HepG2 (cell line): ENCODE measurements around the gene ST6GALNAC3. TPM values are rescaled to one million over a fixed set of nuclear protein-coding genes. Genes with fewer than 3 reads are reported as not detected.

Source experiments
- ATAC-seq: fragments of 200-7000 bp; cut with Tn5 transposase; 3 replicates; pipeline ENCODE4 v1.9.1; 2020; ENCODE audit warnings: mild to moderate bottlenecking, moderate library complexity
- BruUV-seq: library from RNA; stranded (reverse); fragments of 400-500 nt; replicated peaks from 2 replicates; lab custom pipeline; 2021; lab: Mats Ljungman, UMichigan
- CTCF ChIA-PET: fragments of 300-600 bp; formaldehyde crosslinking; extraction: SDS; loops from one replicate; lab custom pipeline; 2021; ENCODE audit warnings: low total read pairs, inconsistent platforms, low intra/inter-chr PET ratio; lab: Yijun Ruan, JAX
- POLR2A ChIA-PET: fragments of 350-600 bp; sonication (Branson Sonifier 250); formaldehyde crosslinking; loops from one replicate; lab custom pipeline; 2020; ENCODE audit warnings: antibody characterized with exemption, inconsistent platforms; lab: Yijun Ruan, JAX
- DNase-seq: peaks from one replicate; pipeline ENCODE4 v3.0.0-alpha.2; 2015; ENCODE audit warnings: low spot score
- FAIRE-seq: peaks from 3 replicates; lab custom pipeline; 2011; peaks lifted over from hg19 to GRCh38; lab: Jason Lieb, UNC
- H2AFZ ChIP-seq: one replicate; pipeline ENCODE4 v1.6.1; 2011; ENCODE audit warnings: low read length, inconsistent platforms
- H3K27ac ChIP-seq: fragments of 300-600 bp; 3 replicates; pipeline ENCODE4 v1.8.0; 2011; ENCODE audit warnings: mixed run types, mild to moderate bottlenecking, mixed read lengths, low read length, inconsistent platforms; ENCODE audit not compliant: insufficient read depth; ENCODE audit errors: extremely low read length
- H3K27me3 ChIP-seq, 2 experiments: fragments of 200-600 bp in 1 of 2; 2 replicates in 1 of 2; 3 replicates in 1 of 2; pipeline versions ENCODE4 v1.6.0 to v1.8.0; 2011; ENCODE audit warnings: low read length in 2 of 2, mild to moderate bottlenecking in 2 of 2, moderate library complexity in 2 of 2, inconsistent platforms in 1 of 2; ENCODE audit not compliant: insufficient read depth in 2 of 2, control insufficient read depth in 1 of 2
- H3K36me3 ChIP-seq, 2 experiments: fragments of 200-600 bp in 1 of 2; replicated peaks in 1 of 2; 2 replicates in 1 of 2; 3 replicates in 1 of 2; pipeline versions ENCODE4 v1.5.1 to v1.8.0; 2011; ENCODE audit warnings: low read length in 2 of 2, inconsistent platforms in 1 of 2; ENCODE audit not compliant: insufficient read depth in 2 of 2, control insufficient read depth in 1 of 2
- H3K4me1 ChIP-seq: 2 replicates; pipeline ENCODE4 v1.5.1; 2012; ENCODE audit warnings: low read length, inconsistent platforms; ENCODE audit not compliant: insufficient read depth
- H3K4me2 ChIP-seq: 2 replicates; pipeline ENCODE4 v1.6.0; 2011; ENCODE audit warnings: low read depth, low read length, inconsistent platforms
- H3K4me3 ChIP-seq, 3 experiments: fragments of 200-600 bp in 1 of 3; sonication (generic), shearing (Covaris generic) in 1 of 3; replicated peaks in 1 of 3; 2 replicates each; pipeline ENCODE4 v1.5.1; 2011 to 2016; ENCODE audit warnings: low read length in 3 of 3, inconsistent platforms in 2 of 3, low read depth in 2 of 3, mild to moderate bottlenecking in 2 of 3, control low read depth in 1 of 3, mixed read lengths in 1 of 3; ENCODE audit not compliant: insufficient read depth in 1 of 3
- H3K79me2 ChIP-seq: one replicate; pipeline ENCODE4 v1.6.1; 2011; ENCODE audit warnings: low read length, inconsistent platforms; ENCODE audit not compliant: insufficient read depth
- H3K9ac ChIP-seq: 2 replicates; pipeline ENCODE4 v1.6.0; 2011; ENCODE audit warnings: mild to moderate bottlenecking, low read depth, low read length, inconsistent platforms; ENCODE audit not compliant: insufficient read depth
- H3K9me3 ChIP-seq: 2 replicates; pipeline ENCODE4 v1.5.1; 2012; ENCODE audit warnings: mild to moderate bottlenecking, low read length
- H4K20me1 ChIP-seq: 2 replicates; pipeline ENCODE4 v1.6.0; 2011; ENCODE audit warnings: inconsistent platforms, mild to moderate bottlenecking, low read length, moderate library complexity; ENCODE audit not compliant: insufficient read depth
- BCL6 ChIP-seq: IDR thresholded peaks from 2 replicates; pipeline ENCODE4 v1.6.1; 2016; ENCODE audit warnings: missing genetic modification reagents, missing compliant biosample characterization
- CENPX ChIP-seq: sonication (generic); formaldehyde crosslinking; IDR thresholded peaks from 2 replicates; pipeline ENCODE4 v1.9.0; 2021; ENCODE audit warnings: mild to moderate bottlenecking, missing genetic modification reagents, moderate library complexity
- CREB3 ChIP-seq: sonication (generic); formaldehyde crosslinking; IDR thresholded peaks from 2 replicates; pipeline ENCODE4 v1.5.0; 2020; ENCODE audit warnings: missing genetic modification reagents
- HMGXB4 ChIP-seq, 2 experiments: sonication (generic) in 1 of 2; formaldehyde crosslinking in 1 of 2; IDR thresholded peaks; 2 replicates each; pipeline versions ENCODE4 v1.4.0 to v1.6.1; 2018 to 2020; ENCODE audit warnings: missing genetic modification reagents in 2 of 2, borderline replicate concordance in 1 of 2, low read depth in 1 of 2, mild to moderate bottlenecking in 1 of 2, missing biosample characterization in 1 of 2
- HOXD1 ChIP-seq: sonication (generic); formaldehyde crosslinking; IDR thresholded peaks from 2 replicates; pipeline ENCODE4 v1.5.0; 2020; ENCODE audit warnings: missing genetic modification reagents
- JARID2 ChIP-seq: sonication (generic); formaldehyde crosslinking; IDR thresholded peaks from 2 replicates; pipeline ENCODE4 v1.8.1; 2023; ENCODE audit warnings: missing genetic modification reagents, inconsistent platforms; ENCODE audit not compliant: insufficient replicate concordance
- PATZ1 ChIP-seq: sonication (generic); formaldehyde crosslinking; IDR thresholded peaks from 2 replicates; pipeline ENCODE4 v1.4.0; 2020; ENCODE audit warnings: missing genetic modification reagents
- PHF5A ChIP-seq: IDR thresholded peaks from one replicate; pipeline ENCODE4 v1.6.1; 2018; ENCODE audit warnings: low read depth, missing genetic modification reagents; ENCODE audit not compliant: unreplicated experiment
- TBL1XR1 ChIP-seq: fragments of 150-350 bp; IDR thresholded peaks from 2 replicates; pipeline ENCODE4 v1.6.1; 2014; ENCODE audit warnings: borderline replicate concordance, low read length; ENCODE audit not compliant: partially characterized antibody
- TFE3 ChIP-seq: IDR thresholded peaks from 2 replicates; pipeline ENCODE4 v1.6.1; 2016
- TP53 ChIP-seq: sonication (generic); formaldehyde crosslinking; conservative IDR thresholded peaks from 2 replicates; pipeline ENCODE4 v1.4.0; 2020; ENCODE audit warnings: missing genetic modification reagents
- ZBTB14 ChIP-seq: sonication (generic); formaldehyde crosslinking; IDR thresholded peaks from 2 replicates; pipeline ENCODE4 v1.4.0; 2020; ENCODE audit warnings: missing genetic modification reagents
- ZIK1 ChIP-seq: sonication (generic); formaldehyde crosslinking; IDR thresholded peaks from 2 replicates; pipeline ENCODE4 v1.5.0; 2020; ENCODE audit warnings: mild to moderate bottlenecking, low read depth, missing genetic modification reagents, borderline replicate concordance
- WGBS: methylation state at CpG from one replicate; pipeline ENCODE4 v1.1.6; 2017; ENCODE audit warnings: low lambda C conversion rate; 5-methylcytosine and 5-hydroxymethylcytosine counted together
- in situ Hi-C: cut with HindIII; loops from 2 replicates; pipeline ENCODE4 v1.10.0; 2017; ENCODE audit warnings: low pct_unique_long_range_greater_than_20kb; ENCODE audit not compliant: extremely low pct_ligation_motif_present
- intact Hi-C: fragments of 100-400 bp; cut with micrococcal nuclease; formaldehyde crosslinking; loops from one replicate; pipeline ENCODE4 v1.10.0; 2022; ENCODE audit not compliant: unreplicated experiment
- polyA plus RNA-seq, 8 experiments: library from polyadenylated mRNA; depleted of rRNA in 3 of 8; stranded (reverse) in 7 of 8; unstranded in 1 of 8; fragments of >200 nt; fragmentation: Illumina TruSeq in 4 of 8; extraction: Trizol in 4 of 8; gene quantifications; 2 replicates each; pipeline versions ENCODE4 v1.2.1 to v1.2.3, GENCODE V29; 2011 to 2016; ENCODE audit warnings: low read depth in 4 of 8, missing spikeins in 1 of 8, mixed read lengths in 1 of 8; ENCODE audit not compliant: insufficient read depth in 1 of 8
- total RNA-seq, 5 experiments: library from RNA; depleted of rRNA; stranded (reverse); fragments of >200 nt; fragmentation: Illumina TruSeq; extraction: Trizol; gene quantifications; 2 replicates each; pipeline ENCODE4 v1.2.3, GENCODE V29; 2016; ENCODE audit warnings: low read depth in 1 of 5

Gene ST6GALNAC3
- total and polyA plus RNA-seq, 2 of the 13 experiments (the other 11 are each of a cell fraction or from before 2014, with no cell fraction given), result not detected

GRCh38 chr1:76075877-76076276, 1.3 kb downstream of the ST6GALNAC3 start:
- no peak for DNase-seq

More at GRCh38 chr1:76075877-76076276, 1.3 kb downstream of the ST6GALNAC3 start:
- H3K4me3 ChIP-seq, result no peak overlapping the region
- in situ Hi-C loops, result no loop called here
- H3K9me3 ChIP-seq, result no peaks in the 10 kb centered on the region
- H3K36me3 ChIP-seq, result no peaks in the 10 kb centered on the region
- 15% methylated on average over 5 of the region's 5 CpGs for WGBS
- H2AFZ ChIP-seq, result no peak overlapping the region
- H3K4me2 ChIP-seq, result no peak overlapping the region
- H3K9ac ChIP-seq, result no peak overlapping the region
- H3K27me3 ChIP-seq, result peaks cover 0 to 22% of the 10 kb centered on the region in 2 experiments; a peak in 2 of 5 replicates
- no peak for TF ChIP-seq TP53 (CRISPR knock-in tag)
- no peak for TF ChIP-seq TBL1XR1
- TF ChIP-seq HOXD1 (CRISPR knock-in tag), result no peak
- TF ChIP-seq BCL6 (CRISPR knock-in tag), result no peak
- TF ChIP-seq TFE3 (CRISPR knock-in tag), result no peak
- no peak for TF ChIP-seq CREB3
- TF ChIP-seq HMGXB4 (CRISPR knock-in tag; IDR thresholded peaks at IDR 0.05; ENCODE audit: borderline replicate concordance in 1 of 2, low read depth in 1 of 2), result no peak
- TF ChIP-seq PATZ1 (CRISPR knock-in tag), result no peak
- no peak for TF ChIP-seq PHF5A (CRISPR knock-in tag)
- no peak for TF ChIP-seq CENPX (CRISPR knock-in tag)
- no peak for TF ChIP-seq JARID2 (CRISPR knock-in tag)
- TF ChIP-seq ZIK1 (CRISPR knock-in tag), result no peak
- TF ChIP-seq ZBTB14 (CRISPR knock-in tag), result no peak
- H4K20me1 ChIP-seq, result no peaks in the 10 kb centered on the region
- ATAC-seq (no peak), FAIRE-seq (no peak)
- no peaks in the 10 kb centered on the region for H3K79me2 ChIP-seq
- H3K4me1 ChIP-seq, result 0 out of 2 replicates have a peak, but pooled peaks cover 5% of the 10 kb centered on the region
- ChIA-PET POLR2A (no interaction called here), CTCF (no interaction called here)
- no peak overlapping the region for H3K27ac ChIP-seq
- intact Hi-C loops, result no loop called here
- BruUV-seq, result no TSS peak
